ENCODE measurements around the gene SHANK2.

SHANK2 gene

DNA sequence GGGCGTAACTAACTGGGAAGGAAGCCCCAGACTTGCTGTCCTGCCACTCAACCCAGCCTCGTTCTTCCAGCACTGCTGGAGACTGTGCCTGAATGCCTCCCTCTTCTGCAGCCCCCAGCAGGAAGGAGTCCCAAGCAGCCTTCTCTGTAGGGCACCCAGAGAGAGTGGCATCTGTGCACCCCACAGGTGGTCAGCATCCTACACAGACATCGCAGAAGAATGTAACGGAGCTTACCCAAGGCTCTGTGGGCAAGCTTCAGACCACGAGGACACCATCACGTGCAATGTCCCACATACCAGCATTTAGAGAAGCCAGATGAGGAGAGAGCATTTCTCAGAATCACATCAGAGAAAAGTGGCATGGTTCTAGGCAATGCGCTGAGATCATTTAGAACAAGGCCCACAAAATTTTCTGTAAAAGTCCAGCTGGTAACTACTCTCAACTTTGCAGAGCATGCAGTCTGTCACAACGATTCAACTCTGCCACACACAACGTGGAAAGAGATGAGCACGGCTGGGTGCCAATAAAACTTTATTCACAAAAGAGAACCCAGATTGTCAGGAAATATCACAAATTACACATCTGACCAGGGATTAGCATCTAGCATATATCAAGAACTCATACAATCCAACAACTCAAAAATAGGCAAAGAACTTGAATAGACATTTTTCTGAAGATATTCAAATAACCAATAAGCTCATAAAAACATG, 33.4 kb downstream of the SHANK2 start:
- DNase-seq, result peak in 1 of 2 donors; percentile 2

DNA sequence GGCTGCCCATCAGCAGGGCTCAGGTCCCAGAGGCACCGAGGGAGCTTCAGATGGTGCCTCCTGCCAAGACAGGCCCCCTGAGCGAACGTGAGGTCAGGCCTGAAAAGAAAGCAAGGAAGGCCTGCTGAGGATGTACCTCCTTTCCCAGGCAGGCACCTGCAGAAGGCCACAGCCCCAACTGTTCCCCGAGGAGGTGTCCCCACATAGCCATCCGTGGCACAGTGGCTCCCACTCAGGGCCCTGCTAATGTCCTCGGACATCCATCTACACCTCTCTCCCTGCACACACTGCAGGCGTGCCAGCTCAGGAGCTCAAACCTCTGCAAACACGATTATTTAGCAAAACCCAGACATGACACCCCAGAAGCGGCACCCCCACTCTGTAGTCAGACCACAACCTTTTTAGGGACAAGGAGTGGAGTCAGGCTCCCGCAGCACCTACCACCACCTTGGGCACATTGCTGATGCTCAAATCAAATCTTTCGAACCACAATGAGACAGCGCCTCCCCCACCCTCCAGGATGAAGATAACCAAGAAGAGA, 36.9 kb downstream of the SHANK2 start:
- DNase-seq, result peak in 1 of 2 donors; percentile 0

DNA sequence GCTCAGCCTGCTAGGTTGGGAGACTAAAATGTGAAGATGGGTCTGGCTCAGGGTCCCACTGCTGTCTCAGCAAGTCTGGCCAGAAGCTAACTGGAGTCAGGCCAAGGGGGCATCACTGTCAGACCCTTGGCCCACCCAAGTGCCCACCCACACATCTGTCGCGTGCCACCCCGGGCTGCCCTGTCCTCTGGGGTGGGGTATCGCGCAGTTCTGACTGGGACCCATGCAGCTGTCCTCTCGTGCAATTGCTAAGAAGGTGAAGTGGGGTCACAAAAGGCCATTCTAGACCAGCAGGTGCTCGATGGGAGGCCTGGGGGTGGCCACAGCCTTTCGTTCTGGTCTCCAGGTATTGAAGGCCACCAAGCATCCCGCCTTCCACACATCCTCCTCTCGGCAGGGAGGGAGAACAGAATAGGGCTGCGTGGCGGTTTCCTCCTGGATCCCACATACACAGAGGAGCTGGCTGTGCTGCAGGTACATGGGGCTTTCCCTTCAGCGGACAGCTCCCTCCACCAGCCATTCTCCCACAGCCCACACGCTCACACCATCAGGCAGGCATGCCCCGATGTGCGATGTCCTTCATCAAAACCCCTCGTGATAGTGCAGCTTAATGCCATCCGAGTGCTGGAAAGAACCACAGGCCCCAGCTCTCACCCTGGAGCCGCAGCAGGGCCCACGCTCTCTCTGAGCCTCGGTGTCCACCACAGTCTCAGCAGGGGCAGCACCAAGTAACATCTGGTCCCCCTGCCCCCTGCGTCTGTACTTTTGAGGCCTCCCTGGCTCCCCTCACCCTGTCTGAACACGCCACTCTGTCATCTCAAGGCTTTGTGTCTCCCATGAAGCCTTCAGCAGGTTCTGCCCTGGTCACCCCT, 37.6 kb downstream of the SHANK2 start:
- peak in 1 of 2 donors; percentile 6 for DNase-seq

DNA sequence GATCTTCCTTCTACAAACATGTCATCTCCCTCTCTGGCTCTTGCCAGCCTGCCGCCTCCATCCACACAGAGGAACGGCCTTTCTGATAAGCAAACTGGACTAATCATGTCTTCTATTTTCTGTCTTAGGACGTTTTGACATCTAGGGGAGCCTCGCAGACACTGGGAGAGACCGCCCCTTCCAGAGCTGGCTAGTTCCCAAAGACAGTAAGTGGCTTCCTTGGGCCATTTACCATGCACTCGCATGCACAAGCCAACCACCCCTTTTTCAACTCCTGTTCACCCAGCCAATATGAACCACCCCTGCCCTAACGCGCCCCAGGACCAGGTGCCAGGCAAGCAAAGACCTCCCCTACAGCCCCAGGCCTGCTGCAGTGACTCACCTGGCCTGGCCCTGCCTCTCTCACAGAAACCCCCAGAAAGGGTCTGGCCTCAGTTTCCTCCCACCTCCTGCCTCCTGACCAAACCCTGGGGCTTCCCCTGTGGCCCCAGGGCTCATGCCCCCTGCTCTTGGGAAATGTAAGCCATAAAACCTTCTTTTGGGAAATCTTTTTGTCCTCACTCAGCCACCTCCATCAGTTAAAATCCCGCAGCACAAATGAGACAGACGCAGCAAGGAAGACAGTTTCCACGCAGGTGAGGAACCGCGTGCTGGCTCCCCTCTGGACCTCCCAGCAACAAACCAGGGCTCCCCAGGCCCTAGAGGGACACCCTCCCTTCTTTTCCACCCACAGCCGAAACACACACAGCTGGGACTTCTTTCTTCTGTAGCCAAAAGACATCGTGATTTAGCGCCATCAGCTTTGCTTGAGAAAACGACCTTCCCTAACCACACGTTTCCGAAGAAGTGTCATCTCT, 38.5 kb downstream of the SHANK2 start:
- peak in 1 of 2 donors; percentile 7 for DNase-seq

DNA sequence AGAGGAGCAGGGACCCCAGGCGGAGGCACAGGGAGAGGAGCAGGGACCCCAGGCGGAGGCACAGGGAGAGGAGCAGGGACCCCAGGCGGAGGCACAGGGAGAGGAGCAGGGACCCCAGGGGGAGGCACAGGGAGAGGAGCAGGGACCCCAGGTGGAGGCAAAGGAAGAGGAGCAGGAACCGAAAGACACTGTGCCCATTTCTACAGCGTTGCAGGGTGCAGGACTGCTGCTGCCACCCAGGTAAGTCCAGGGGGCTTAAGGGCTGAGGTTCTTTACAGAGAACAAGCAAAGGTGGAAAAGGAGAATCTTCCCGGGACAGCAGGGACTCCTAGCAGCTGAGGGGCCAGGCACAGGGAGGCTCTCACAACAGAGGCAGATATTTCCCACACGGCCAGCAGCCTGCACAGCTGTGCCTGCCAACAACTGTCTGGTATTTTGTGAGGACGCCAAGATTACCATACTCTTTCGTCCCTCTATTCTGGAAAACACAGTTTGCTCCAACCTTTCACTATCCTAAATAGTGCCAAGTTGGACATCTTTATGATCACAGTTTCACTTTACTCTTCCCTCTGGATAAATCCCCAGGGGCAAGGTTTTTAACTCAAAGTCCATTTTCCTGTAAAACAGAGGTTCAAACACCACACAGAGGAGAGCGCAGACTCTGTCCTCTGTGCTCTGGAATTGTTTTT, 39.4 kb downstream of the SHANK2 start:
- no peak for DNase-seq

DNA sequence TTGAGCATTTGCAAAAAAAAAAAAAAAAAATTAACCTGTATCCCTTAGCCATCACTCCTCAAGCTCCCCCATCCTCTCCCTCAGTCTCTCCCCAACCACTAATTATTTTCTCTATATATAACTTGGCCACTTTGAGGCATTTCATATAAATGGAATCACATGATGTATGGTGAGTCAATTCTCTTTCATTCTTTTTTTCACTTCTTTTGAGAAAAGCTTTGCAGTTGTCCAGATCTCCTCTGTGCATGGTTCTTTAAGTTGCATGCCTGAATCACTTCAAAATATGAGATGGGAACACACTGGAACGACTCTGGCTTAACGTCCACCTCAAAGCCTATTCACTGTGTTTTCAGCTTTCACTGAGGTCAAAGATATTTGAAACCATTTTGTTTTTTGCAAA, 40.7 kb downstream of the SHANK2 start:
- DNase-seq, result no peak

DNA sequence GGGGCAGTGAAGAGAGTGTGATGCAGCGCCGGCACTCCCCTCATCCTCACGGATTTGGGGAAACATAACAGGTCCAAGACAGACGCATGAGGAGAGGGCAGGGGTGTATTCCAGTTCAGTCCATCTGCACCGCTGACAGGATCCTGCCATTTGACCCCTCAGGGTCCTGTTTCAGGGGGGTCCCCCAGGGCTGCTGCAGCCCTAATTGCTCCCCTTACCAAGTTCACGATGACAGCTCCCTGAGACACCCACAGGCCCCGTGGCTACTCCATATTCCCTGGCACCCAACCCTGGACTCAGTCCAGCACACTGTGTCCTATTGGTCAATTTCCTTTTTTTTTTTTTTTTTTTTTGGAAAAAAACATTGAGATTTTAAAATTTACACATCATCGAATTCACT, 41.5 kb downstream of the SHANK2 start:
- DNase-seq, result peak in 1 of 2 donors; percentile 0

DNA sequence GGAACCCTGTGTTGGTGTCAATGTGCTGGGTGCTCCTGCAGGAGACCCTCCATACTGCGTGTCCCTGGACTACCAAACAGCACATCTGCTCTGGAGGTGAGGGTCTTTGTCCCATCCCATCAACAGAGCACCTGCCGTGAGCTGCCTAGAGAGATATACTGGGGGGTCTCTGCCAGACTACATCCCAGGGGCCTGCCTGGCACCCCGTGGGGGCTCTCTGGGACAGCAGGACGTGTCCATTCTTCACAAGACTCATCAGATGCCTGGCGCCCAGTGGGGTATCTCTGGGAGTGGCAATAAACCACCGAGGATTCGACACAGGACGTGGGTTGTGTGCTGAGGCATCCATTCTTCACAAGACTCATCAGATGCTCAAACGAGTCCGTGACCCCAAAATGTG, 42.7 kb downstream of the SHANK2 start:
- DNase-seq, result no peak

DNA sequence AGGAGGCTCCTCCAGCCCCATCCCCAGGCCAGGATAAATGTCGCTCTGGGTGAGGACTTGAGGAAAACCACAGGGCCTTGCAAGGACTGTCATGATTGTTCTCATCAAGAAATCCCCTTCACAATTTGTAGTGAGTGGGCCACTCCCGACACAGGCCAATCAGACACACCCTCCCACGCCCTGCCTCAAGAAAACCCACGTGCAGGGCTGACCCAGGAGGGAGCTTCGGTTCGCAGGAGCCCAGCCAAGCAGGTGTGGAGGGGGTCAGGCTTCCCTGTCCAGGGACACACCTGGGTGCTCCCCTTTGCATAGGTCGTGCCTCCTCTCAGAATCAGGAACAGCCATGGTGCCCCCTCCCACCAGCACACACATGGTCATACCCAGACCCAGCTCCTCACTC, 43.2 kb downstream of the SHANK2 start:
- no peak for DNase-seq

DNA sequence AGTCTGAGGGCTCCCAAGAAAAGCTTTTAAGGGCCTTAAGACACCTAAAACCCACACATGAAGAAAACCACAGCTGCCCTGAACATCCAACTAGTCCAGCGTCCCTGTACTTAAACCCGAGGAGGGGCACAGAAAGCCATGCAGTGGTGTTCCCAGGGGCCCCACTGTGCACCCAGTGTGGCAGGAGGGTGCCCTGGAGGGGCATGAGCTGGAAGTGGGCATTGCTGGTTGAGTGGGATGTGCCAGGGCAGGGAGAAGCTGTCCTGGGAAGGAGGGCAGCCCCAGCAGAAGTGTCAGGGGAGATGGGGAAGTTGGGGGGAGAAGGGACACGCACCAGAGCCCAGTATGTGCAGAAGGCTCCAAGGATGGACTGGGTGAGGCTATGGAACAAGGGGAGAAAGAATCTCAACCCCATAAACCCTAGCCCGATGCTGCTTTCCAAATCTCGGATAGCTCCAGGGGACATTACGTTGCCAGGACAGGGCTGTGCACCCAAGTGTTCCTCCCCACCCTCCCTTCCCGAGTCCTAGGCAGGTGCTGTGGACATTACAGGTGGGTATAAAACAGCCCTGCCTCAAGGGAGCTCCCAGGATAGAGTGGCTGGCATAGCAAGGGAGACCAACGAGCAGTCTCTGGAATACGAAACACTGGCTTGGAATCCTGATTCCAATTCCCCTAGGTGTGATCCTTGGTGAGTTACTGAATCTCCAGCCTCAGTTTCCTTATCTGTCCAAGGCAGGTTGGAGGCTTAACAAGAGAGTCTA, 44.2 kb downstream of the SHANK2 start:
- DNase-seq, result no peak

DNA sequence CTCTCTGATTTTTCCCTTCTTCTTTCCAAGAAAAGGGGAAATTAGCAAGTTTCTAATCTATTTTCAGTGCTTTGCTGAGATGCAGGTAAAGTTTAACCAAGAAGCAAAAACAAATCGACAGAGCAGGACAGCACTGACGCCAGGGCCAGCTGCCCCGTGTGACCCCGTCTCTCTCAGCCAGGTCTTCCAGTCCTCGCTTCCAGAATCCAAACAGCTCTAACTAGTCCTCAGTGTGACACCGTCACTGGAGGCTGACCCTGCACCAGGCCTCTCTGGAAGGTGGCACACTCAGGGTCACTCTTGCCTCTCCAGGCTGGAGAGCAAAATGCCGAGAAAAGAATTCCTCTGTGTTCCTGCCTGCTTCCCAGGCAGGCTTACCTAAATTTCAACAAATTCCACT, 44.8 kb downstream of the SHANK2 start:
- DNase-seq, result no peak

DNA sequence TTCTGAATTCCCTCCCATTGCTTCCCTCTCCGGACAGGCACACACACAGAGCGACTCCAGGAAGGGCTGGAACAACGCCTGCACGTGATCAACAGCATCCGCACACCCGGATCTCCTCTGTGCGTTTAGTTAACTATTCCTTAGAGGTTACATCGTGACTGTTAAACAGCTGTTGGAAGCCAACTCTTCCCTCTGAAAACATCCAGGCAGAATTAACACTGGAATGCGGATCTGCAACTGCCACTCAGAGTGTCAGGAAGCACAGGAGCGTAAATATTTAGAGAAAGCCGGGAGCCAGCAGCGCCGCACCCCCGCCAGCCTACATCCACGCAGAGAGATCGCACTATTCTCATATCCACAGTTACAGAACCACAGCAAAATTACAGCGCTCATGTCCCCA, 46.2 kb downstream of the SHANK2 start:
- no peak for DNase-seq

DNA sequence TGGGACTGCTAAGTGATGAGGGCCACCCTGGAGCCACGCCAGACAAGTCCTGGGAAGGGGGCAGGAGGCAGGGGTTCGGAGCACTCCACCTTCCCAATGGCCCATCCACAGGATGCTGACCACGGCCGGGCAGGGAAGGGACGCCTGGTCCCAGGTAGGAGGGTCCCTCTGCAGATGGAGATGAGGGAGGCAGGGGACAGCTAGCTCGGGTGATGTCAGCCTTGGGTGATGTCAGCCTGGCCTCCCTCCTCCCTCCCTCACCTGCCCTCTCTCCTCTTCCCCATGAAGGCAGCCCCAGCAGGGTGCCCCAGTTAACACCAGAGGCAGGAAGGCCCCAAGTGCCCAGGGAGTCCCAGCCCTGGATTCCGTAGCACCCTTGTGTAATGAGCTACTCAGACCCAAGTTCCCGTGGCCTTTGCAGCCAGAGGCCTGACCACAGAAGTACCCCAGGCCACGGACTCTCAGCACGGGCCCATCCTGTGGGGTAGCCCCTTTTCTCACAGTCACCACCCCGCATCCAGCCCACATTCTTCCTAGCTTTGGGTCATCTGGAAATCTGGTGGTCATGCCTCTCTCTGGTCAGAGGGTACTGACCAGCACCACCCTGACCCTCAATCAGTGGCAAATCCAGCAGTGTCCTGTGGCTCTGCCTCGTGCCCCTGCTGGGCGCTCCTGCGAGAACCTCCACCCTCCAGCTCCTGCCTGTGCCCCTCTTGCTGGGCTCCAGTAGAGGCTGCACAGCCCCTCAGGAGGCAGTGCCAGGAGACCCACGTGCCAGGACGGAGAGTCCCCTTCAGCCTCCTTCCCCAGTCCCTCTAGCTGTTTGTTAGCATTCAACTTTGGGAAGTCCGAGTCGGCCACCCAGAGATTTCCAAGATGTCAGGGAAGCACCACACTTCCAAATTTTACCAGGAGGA, 47.4 kb downstream of the SHANK2 start:
- no peak for DNase-seq

DNA sequence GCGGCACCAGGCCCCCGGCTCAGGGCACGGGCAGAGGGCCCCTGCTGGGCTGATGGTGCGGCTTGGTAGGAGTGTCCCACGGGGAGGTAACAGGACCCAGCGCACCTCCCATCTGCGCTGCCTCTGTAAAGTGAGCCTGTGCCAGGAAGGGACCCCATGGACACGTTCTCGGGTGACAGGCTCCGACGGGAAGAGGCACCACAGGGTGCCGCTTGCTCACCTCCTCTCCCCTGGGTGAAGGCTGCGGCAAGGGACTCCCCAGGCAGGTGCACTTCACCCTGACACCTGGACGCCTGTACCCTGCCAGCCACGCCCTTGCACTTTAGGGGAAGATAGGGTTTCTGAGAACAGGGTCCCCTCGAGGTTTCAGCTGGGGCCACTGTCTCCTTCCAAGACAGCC, 48.1 kb downstream of the SHANK2 start:
- DNase-seq, result no peak

DNA sequence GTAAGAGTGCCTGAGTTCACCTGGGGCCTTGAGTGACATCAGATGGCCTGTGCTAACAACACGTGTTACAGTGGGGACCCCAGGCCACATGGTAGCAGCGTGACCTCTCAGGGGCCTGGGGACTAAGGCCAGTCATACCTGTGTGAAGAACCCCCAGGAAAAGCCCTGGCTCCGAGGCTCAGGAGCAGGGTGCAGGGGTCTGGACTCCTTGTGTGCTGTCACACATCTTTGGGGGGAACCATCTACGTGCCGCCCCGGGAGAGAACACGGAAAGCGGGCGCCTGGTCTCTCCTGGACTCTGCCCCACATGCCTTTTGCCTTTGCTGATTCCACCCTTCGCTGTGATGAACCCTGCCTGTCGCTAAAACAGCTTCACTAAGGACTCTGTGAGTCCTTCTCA, 48.7 kb downstream of the SHANK2 start:
- no peak for DNase-seq

DNA sequence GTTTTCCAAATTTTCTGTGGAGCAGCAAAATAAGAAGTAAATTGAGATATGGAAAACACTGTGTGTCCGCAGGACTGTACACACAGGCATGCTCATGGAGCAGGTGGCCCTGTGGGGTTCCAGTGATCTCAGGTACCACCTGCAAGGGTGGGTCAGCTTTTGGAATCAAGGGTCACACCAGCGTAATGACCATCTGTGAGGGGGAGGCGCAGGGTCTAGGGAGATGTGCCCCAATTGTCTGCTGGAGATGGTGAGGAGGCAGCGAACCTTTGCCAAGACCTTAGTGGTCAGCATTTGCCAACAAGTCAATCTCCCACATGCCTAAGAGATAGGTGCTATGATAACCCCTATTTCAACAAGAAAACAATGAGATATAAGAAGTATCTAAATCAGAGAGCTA, 49.4 kb downstream of the SHANK2 start:
- DNase-seq, result no peak

DNA sequence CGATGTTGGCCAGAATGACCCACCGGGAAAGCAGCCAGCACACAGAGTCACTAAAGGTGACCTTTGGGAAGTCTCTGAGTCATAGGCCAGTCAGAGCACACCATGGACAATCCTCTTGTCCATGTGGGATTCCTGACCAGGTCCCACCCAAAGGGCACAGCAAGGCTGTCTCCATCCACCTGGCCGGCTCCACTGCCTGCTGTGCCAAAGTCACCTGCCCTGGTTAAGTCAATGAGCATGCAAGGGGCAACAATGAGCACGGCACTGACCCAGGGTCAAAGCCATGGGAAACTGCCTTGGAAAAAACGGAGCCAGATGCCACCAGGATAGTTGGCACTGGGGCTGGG, 49.8 kb downstream of the SHANK2 start:
- DNase-seq, result no peak
